Measurements from ENCODE around the gene CEL. TPM values are rescaled to one million over a fixed set of nuclear protein-coding genes. Genes with fewer than 3 reads are reported as not detected.
"Not testable (repeated sequence)": the region's sequence is repeated elsewhere in the genome, so short reads cannot be mapped to it uniquely, and the experiment has no call there.

Gene CEL
- polyA plus RNA-seq, 5 donors: 1.8 to 2.7 (median 1.8) TPM

DNA sequence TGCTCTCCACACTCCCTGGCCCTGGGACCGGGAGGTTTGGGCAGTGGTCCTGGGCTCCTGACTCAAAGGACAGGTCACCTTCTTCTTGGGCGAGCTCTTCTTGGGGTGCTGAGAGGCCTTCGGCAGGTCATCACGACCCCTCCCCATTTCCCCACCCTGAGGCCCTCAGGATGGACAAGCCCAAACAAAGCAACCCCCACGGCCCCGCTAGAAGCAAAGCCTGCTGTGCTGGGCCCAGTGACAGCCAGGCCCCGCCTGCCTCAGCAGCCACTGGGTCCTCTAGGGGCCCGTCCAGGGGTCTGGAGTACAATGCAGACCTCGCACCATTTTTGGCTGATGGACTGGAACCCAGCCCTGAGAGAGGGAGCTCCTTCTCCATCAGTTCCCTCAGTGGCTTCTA lies 21.9 kb downstream of the CEL start:
- DNase-seq: not testable (repeated sequence)

DNA sequence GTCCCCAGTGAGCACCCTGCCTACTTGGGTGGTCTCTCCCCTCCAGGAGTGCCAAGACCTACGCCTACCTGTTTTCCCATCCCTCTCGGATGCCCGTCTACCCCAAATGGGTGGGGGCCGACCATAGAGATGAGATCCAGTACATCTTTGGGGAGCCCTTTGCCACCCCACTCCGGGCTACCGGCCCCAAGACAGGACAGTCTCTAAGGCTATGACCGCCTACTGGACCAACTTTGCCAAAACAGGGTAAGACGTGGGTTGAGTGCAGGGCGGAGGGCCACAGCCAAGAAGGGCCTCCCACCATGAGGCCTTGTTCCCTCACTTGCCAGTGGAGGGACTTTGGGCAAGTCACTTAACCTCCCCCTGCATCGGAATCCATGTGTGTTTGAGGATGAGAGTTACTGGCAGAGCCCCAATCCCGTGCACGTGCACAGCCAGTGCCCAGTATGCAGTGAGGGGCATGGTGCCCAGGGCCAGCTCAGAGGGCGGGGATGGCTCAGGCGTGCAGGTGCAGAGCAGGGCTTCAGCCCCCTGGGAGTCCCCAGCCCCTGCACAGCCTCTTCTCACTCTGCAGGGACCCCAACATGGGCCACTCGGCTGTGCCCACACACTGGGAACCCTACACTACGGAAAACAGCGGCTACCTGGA lies 24.6 kb downstream of the CEL start:
- DNase-seq: not testable (repeated sequence)

DNA sequence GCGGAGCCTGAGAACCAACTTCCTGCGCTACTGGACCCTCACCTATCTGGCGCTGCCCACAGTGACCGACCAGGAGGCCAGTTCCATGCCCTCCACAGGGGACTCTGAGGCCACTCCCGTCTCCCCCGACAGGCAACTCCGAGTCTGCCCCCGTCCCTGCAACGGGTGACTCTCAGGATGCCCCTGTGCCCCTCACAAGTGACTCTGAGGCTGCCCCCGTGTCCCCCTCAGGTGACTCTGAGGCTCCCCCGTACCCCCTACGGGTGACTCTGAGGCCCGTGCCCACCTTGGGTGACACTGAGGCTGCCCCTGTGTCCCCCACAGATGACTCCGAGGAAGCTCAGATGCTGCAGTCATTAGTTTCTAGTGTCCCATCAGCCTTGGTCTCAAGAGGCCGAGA lies 25.1 kb downstream of the CEL start:
- DNase-seq: no peak

DNA sequence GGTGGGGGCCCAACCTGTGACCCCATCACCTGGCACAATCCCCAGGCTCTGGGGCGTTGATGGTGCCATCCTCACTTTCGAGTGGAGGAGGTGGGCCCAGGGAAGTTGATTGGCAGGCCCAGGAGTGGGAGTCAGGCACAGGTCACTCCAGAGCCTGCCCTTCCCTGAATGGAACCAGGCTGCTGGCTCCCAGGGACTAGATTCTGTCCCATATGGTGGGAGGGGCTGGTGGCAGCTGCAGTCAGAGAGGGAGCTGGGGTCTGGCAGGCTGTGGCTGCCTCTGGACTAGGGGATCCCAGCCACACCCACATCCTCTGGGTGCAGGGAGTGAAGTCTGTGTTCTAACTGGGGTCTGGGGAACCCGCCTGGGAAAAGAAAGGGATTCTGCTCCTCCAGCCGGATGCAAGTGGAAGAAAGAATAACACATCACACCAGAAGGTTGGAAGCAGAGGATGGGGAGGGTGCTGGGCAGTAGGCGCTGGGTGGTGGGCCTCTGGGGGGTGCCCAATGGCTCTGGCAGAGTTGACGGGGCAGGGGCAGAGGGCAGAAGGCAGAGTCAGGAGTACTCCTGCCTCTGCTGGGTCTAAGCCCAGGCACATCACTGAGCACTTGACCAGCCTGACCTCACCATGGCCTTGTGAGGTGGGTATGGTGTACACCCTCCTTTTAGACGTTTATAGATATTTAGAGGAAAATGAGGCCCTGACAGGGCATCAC lies 25.8 kb downstream of the CEL start:
- DNase-seq: no peak

DNA sequence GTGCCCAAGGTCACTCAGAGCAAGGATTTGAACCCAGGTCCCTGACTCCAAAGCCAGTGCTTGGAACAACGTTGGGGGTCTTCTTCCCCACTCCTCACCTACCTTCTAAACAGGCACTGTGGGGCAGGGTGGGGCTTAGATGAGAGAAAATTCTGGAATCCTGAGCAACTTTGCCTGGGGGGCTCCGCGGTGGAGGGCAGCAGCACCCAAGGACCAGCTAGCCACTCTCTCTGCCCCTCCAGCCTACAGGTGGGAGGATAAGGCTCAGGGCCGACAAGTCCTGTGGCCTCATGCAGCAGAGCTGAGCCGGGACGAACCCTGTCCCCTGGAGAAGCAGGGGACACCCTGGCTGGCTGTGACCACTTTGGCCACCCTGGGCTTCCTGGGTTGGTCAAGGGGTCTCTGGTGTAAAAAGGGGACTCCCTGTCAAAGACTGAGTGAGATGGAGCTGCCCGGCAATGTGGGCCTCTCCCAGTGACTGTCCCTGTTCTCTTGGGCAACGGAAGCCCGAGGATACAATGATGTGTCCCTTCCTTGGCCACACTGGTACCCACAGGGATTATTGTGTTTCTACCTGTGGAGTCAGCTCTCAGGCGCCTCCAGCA lies 26.5 kb downstream of the CEL start:
- DNase-seq: no peak

DNA sequence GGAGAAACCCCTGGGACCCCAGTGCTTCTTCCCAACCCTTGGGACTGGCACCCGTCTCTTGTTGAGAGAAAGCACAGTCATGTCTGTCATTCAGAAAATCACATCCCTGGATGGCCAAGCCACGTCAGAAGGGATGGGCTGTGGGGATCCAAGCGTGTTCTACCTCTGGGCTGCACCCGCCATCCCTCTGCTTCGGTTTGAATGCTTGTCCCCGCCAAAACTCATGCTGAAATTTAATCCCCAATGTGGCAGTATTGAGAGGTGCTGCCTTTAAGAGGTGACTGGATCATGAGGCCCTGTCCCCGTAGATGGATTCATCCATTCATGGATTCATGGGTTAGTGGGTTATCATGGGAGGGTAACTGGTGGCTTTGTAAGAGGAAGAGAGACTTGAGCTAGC lies 27.0 kb downstream of the CEL start:
- no peak for DNase-seq

DNA sequence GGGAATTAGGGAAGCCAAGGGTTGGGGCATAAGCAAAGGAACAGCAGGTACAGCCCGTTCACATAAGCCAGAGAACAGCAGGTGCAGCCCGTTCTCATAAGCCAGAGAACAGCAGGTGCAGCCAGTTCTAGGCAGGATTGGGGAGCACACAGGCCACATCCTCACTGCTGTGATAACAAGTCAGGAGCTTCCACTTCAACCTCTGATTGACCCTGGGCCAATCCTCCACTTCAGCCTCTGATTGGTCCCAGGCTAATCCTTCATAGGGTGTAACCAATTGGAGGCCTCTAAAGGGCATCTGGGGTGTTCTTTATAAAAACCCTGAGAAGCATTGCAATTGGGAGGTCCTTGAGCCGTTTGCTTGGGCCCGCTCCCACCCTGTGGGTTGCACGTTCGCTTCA lies 27.5 kb downstream of the CEL start:
- DNase-seq: no peak

DNA sequence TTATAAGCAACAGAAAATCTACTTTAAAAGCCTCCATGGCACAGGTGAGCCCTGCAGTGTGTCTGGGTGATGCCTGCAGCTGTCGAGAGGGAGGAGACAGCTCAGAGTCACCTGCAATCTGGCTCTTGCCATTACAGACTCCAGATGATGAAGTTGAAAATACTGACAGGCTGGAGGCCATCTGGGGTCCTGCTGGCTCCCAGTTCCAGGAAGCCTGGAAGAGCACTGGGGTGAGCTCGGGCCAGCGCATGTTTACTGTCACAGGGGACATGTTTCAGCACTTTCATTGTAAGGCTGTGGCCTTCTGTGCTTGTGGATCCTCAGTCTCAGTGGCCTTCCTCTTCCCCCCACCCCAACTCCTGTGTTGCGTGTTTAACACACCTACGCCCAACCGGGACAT lies 28.4 kb downstream of the CEL start:
- no peak for DNase-seq

DNA sequence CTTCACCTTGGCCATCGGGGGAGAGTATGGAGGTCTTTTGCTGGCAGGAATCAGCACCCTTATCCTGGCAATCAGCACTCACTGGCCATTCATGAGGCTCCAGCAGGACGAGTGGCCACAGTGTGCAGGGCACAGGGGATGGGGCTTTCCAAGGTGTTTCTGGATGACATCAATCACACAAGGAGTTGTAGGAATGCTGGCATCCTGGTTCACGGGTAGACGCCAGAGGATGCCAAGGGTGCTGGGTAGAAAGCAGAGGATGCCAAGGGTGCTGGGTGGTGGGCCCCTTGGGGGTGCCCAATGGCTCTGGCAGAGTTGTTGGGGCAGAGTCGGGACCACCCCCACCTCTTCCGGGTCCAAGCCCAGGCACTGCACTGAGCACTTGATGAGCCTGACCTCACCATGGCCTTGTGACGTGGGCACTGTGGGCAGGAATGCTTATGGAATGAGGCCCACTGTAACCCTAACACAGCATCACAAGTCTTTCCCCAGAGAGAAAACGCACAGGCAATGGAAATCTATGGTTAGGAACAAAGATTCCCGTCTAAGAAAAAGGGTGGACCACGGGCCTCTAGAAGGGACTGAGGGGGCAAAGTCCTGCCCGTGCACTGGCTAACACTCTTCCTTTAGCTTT lies 29.1 kb downstream of the CEL start:
- DNase-seq: no peak

DNA sequence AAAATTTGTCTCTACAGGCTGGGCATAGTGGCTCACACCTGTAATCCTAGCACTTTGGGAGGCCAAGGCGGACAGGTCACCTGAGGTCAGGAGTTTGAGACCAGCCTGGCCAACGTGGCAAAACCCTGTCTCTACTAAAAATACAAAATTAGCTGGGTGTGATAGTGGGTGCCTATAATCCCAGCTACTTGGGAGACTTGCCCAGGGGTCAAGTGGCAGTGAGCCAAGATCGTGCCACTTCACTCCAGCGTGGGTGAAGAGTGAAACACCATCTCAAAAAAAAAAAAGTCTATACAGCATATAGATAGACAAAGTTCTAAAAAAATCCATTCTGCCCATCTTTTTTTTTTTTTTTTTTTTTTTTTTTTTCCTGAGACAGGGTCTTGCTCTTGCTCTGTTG lies 32.6 kb downstream of the CEL start:
- not testable (repeated sequence) for DNase-seq

DNA sequence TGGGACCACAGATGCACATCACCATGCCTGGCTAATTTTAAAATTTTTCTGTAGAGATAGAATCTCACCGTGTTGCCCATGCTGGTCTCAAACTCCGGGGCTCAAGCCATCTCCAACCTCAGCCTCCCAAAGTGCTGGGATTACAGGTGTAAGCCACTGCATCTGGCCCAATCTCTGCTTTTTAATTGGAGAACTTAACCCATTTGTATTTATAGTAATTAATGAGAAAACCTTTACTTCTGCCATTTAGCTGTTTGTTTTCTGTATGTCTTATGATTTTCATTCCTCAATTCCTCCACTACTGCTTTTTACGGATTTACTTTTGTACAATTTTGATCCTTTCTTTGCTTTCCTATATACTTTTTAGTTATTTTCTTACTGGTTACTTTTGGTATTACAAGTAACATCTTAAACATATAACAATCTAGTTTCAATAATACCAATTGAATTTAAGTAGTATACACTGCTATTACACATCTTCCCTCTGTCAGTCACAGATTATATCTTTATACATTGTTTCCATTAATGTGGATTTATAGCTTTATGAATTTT lies 33.1 kb downstream of the CEL start:
- DNase-seq: no peak

DNA sequence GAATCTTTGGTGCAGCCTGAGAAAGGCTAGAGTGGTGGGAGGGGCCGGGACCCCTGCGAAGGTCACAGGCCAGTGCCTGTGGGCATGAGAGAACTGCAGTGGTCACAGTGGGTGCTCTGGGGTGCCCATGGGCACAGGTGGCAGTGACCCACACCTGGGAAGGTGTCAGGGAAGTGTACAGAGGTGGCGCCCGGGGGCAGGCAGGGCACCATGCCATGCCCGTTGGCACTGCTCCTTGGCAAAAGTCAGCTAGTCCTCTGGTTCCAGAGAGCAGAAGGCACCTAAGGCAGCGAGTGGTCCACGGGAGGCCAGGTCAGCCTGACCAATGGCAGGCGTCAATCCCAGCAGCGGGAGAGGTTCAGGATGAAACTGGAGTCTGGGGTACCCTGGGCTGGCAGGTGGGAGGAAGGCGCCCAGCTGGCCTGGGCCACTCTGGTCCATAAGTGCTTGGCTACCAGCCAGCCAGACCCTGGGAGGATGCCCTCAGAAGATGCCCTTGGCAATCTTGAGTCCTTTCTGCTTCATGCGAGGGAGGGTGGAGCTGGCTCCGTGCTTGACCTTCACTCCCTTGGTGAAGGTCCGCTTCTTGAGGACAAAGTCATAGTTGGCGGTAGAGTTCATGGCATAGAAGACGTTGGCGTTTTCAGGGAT lies 36.4 kb downstream of the CEL start:
- DNase-seq: no peak

DNA sequence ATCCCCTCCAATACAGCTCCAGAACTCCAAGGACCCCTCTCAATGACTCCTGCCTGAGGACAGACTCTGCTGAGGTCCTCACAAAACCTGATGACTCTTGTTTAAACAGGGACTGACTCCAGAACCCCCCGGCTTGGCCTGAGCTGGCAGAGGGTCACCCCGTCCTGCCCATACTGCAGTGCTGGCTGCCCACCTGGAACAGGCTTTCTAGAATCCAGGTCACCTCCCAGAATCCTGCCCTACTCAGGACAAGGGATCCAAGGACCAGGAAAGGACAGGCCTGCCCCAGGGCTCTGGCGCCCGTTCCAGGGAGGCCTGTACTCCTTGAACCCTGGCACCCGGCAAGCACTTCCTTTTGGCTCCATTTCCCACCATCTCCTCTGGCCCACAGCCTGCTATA lies 37.1 kb downstream of the CEL start:
- no peak for DNase-seq

DNA sequence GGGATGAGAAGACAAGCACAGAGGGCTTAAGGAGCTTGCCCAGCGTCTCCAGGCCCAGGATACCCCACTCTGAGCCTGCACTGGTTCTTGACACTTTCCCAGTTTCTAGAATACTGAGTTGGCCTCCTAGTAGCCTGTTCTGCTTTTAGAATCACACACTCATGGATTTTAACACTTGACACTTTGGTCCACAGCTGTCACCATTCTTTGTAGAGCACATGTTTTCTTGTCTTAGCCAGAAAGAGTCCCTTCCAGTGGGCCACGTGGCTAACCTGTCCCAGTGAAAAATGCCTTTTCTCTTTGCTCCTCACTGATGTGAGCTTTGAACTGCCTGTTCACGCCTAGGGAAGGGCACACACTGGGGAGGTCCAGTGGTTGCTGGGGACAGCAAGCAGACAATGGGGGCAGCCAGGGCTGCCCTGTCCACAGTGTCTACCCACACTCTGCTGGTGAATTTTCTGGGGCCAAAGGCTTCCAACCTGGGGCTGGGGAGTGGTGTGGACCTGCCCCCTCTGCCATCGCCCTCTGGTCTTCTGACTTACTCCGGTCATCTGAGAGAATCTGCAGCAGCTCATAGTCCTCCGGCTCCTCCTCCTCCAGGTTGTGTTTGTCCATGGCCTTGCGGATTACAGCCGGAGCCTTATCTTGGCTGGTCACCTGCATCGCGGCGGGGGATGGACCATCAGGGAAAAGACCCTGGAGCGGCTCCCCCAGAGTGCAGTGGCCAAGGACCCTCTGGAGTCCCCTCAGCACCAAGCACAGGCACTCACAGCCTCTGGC lies 38.1 kb downstream of the CEL start:
- DNase-seq: no peak

DNA sequence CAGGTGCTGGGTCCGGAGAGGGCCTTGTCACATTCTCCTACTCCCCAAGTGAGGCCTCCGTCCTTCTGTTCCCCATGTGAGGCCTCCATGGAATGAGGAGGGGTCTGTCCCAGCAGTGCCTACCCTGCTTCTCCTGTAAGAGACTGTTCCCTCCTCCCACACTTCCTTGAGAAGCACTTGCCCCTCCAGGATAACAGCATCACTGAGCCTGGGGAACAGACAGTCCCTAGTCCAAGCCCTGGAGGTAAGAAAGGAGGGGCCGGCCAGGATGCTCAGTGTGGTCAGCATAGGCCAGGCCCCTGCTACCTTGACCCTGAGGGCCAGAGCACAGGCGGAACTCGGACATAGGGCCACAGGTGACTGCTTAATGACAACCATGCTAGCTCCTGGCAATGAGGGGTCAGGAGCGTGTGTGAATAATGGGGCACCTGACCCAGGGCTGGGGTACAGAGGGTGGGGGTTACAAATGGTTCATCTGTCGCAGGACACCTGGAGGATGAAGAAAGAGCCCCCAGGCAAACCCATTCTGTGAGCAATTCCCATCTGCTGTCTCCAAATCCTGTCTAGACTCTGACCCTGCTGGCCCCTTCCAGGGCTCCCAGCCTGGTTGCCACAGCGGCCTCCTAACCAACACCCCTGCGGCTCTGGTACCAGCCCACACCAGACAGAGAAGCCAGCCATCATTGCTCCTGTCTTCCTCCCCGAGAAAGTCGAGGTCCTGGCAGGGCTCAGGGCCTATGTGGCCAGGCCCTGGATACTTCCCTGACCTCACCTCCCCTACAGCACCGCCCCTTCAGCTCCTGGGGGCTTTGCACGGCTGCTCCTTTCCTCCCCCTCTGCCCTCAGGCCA lies 39.0 kb downstream of the CEL start:
- DNase-seq: no peak

DNA sequence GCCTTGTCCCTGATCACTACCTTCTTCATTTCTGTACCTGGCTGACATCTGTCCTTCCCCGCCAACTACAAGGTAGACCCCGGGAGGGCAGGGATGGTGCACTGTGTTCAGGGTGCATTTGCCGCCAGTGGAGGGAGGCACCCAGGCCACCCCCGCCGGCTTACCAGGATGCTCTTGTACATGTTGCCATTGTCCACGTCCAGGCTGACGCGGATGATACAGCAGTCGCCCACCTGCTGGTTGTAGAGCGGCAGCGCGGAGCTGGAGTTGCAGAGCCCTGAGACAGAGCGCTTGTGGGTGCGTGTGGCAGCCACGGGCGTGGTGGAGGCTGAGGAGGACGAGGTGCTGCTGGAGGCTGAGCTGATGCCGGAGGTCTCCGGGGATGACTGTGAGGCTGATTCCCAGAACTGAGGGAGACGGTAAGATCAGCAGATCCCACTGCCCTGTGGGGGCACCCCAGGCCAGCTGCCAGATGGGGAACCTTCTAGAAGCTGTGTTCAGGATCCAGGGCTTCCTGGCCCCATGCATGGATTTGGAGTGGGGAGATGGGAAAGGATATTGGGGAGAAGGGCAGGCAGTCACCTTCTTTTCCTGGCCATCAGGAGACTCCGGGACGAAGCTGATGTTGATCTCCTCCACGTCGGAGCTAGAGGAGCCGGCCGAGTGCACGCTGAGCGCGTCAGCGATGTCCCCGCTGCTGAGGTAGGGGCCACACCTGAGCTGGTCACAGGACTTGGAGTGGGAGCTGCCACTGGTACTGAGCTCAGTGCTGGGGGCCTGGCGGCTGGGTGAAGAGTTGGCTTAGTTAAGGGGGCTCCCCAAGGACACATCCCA lies 39.8 kb downstream of the CEL start:
- DNase-seq: no peak

DNA sequence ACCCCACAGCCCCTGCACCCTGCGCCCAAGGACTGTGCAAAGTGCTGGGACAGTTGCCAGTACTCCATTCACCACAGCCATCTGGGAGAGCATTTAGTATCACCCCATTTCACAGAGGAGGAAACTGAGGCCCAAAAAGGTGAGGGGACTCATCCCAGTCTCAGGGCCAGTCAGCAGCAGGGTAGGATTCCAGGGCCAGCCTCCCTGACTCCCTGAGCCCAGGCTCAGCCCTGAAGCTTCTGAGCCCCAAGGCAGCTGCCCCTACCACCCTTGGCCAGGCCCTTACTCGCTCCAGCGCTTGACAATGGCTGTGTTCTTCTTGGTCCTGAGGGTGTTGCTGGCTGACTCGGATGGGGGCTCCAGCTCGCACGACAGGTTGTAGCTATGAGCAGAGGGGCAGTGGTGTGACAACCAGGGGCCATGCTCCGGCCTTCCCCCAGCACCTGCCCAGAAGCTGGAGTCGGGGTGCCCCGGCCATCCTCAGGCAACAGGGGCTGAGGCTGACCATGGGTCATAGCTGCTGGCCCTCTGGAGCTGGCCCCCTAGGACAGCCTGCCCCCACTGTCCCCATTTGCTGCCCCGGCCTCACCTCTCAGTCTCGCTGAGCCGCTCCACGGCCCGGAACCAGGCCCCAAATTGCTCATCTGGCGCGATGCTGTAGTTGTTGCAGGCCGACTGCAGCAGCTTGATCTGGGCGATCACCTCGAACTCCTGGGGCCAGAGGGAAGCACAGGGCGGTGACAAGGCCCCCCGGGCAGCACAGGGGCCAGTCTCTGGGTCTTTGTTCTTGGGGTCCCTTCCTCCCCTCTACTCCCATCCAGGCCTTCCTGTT lies 40.6 kb downstream of the CEL start:
- no peak for DNase-seq
